Activated CD4-positive, alpha-beta T cell treated with anti-CD3 and anti-CD28 coated beads, Interleukin-2, Interleukin-6, amounts not matched to agents 100 ng/mL and 50 ng/mL, durations not matched to agents 16 hours and 8 hours (primary cell): ENCODE data around the gene ALPL.
"Not testable (repeated sequence)": the region's sequence is repeated elsewhere in the genome, so short reads cannot be mapped to it uniquely, and the experiment has no call there.

Source experiments
- DNase-seq: peaks from one replicate; pipeline ENCODE4 v3.0.0-alpha.2; 2020

The ALPL gene

GRCh38 chr1:21508580-21509350 is 458 bp upstream of the ALPL start:
- DNase-seq = peak; percentile 74

- no peak for DNase-seq
These were observed 880 bp downstream of the ALPL start for GRCh38 chr1:21510113-21510493.

GRCh38 chr1:21510885-21511578 is 1.8 kb downstream of the ALPL start:
- DNase-seq = no peak

- no peak for DNase-seq
These were observed 2.6 kb downstream of the ALPL start for GRCh38 chr1:21511579-21512522.

GRCh38 chr1:21514245-21514644 is 5.0 kb downstream of the ALPL start:
- no peak for DNase-seq

GRCh38 chr1:21517161-21517589 is 8.0 kb downstream of the ALPL start:
- no peak for DNase-seq

- DNase-seq = no peak
These were observed 8.6 kb downstream of the ALPL start for GRCh38 chr1:21517660-21518480.

- no peak for DNase-seq
These were observed 9.7 kb downstream of the ALPL start for GRCh38 chr1:21518774-21519455.

GRCh38 chr1:21519486-21520070 is 10.4 kb downstream of the ALPL start:
- not testable (repeated sequence) for DNase-seq

- no peak for DNase-seq
These were observed 11.9 kb downstream of the ALPL start for GRCh38 chr1:21520899-21521716.

- no peak for DNase-seq
These were observed 12.5 kb downstream of the ALPL start for GRCh38 chr1:21521717-21522060.

GRCh38 chr1:21522525-21523038 is 13.4 kb downstream of the ALPL start:
- DNase-seq = no peak

- no peak for DNase-seq
These were observed 14.1 kb downstream of the ALPL start for GRCh38 chr1:21523297-21523813.

- no peak for DNase-seq
These were observed 15.0 kb downstream of the ALPL start for GRCh38 chr1:21524220-21524619.

- no peak for DNase-seq
These were observed 15.6 kb downstream of the ALPL start for GRCh38 chr1:21524686-21525339.

- no peak for DNase-seq
These were observed 16.1 kb downstream of the ALPL start for GRCh38 chr1:21525340-21525717.

- DNase-seq = no peak
These were observed 17.2 kb downstream of the ALPL start for GRCh38 chr1:21526441-21526840.

GRCh38 chr1:21530368-21531016 is 21.3 kb downstream of the ALPL start:
- DNase-seq = no peak

GRCh38 chr1:21531241-21531640 is 22.0 kb downstream of the ALPL start:
- no peak for DNase-seq
